Gastrocnemius medialis (tissue), 4 donors: Measurements from ENCODE around the gene ECI2. TPM values are rescaled to one million over a fixed set of nuclear protein-coding genes. Genes with fewer than 3 reads are reported as not detected.

Source experiments
- ATAC-seq, 2 donors: fragments of 150-250 bp; one replicate each; pipeline ENCODE4 v1.9.1; 2016
- DNase-seq, 2 donors: peaks; one replicate each; pipeline ENCODE4 v3.0.0-alpha.2; 2019
- H3K27ac ChIP-seq, 4 donors: fragments of 200-600 bp; sonication (generic); 1 replicate in 1 of 4; 2 replicates in 3 of 4; pipeline ENCODE4 v1.5.1; 2016 to 2018; ENCODE audit warnings: mild to moderate bottlenecking in 2 of 4, moderate library complexity in 1 of 4
- H3K27me3 ChIP-seq, 3 donors: fragments of 200-600 bp; sonication (generic) in 2 of 3; 1 replicate in 1 of 3; 2 replicates in 2 of 3; pipeline versions ENCODE4 v1.5.1 to v1.6.0; 2016 to 2019; ENCODE audit warnings: mild to moderate bottlenecking in 1 of 3, moderate library complexity in 1 of 3
- H3K36me3 ChIP-seq, 2 donors: fragments of 200-600 bp; sonication (generic) in 1 of 2; one replicate each; pipeline ENCODE4 v1.5.1; 2017 to 2018
- H3K4me1 ChIP-seq, 2 donors: fragments of 200-600 bp; sonication (generic) in 1 of 2; one replicate each; pipeline ENCODE4 v1.5.1; 2016 to 2017; ENCODE audit warnings: mild to moderate bottlenecking in 2 of 2
- H3K4me3 ChIP-seq, 4 donors: fragments of 200-600 bp; sonication (generic) in 3 of 4; 1 replicate in 1 of 4; 2 replicates in 3 of 4; pipeline ENCODE4 v1.5.1; 2016 to 2019; ENCODE audit warnings: mild to moderate bottlenecking in 2 of 4
- H3K9me3 ChIP-seq, 3 donors: fragments of 200-600 bp; sonication (generic) in 2 of 3; 1 replicate in 1 of 3; 2 replicates in 2 of 3; pipeline ENCODE4 v1.5.1; 2016 to 2019
- POLR2A ChIP-seq, 2 donors: fragments of 450-650 bp; IDR thresholded peaks; one replicate each; pipeline ENCODE4 v1.6.1; 2017; ENCODE audit warnings: antibody characterized with exemption in 2 of 2, mild to moderate bottlenecking in 2 of 2, moderate library complexity in 2 of 2
- in situ Hi-C, 4 donors: fragments of 200-750 bp; cut with MboI; loops; one replicate each; pipeline versions ENCODE4 v1.15.0 to v1.8.0; 2017; ENCODE audit warnings: low sequenced_read_pairs in 4 of 4
- intact Hi-C: fragments of 100-400 bp; cut with DNase I; formaldehyde crosslinking; loops from one replicate; pipeline ENCODE4 v1.15.1; 2023; ENCODE audit warnings: low total_unique reads
- total RNA-seq, 4 donors: library from RNA; depleted of rRNA; stranded (reverse); fragments of >200 nt; gene quantifications; one replicate each; pipeline versions ENCODE4 v1.1.0 to v1.2.3, GENCODE V29; 2016
- TF ChIP-seq, protein P1 (sequence below), 5 experiments: fragments of 450-650 bp in 3 of 5; fragments of 200-600 bp in 2 of 5; sonication (generic) in 2 of 5; IDR thresholded peaks in 4 of 5; conservative IDR thresholded peaks in 1 of 5; 1 replicate in 4 of 5; 2 replicates in 1 of 5; pipeline ENCODE4 v1.5.1; 2016 to 2019; ENCODE audit warnings: antibody characterized with exemption in 5 of 5, mild to moderate bottlenecking in 3 of 5, moderate library complexity in 3 of 5

Gene ECI2
- total RNA-seq, 4 donors from 2014 or later, result 68.1 to 122 (median 94.3) TPM

DNA sequence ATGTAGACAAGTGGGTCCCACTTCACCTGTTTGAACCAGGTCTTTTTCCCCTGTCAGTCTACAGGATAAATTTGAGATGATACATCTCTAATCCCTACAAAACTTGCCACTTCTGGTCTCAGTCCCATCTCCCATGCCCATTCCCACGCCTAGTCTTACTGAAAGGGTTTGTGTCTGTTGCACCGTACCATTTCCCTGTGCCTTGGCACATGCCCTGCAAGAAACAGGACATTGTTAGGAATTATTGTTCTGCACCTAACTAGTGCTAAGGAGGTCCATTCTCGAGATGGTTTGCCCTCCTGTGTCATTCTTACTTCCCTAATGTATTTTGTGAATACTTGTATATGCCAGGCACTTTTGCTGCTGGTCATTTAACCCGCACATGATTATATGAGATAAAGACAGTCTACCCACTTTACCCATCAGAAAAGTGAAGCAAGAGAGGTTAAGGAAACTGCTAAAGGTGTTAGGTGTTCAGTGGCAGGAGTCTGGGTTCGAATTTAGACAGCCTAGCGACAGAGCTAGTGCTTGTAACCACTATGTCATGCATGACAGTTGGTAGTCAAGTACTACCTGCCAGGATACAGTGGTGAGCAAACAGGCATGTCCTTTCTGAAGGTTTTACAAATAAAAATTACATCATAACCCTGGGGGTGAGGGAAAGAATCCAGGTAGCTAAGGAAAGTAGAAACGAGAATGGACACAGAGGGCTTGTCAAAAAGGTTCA lies 69.2 kb downstream of the ECI2 start:
- Histone ChIP-seq H3K27me3 (no peaks in the 10 kb centered on the region), H3K9me3 (no peaks in the 10 kb centered on the region), H3K4me1 (no peaks in the 10 kb centered on the region), H3K27ac (no peak overlapping the region), H3K4me3 (no peak overlapping the region), H3K36me3 (peaks cover 0 to 39% of the 10 kb centered on the region in 2 donors)
- intact Hi-C loops, result no loop called here
- in situ Hi-C loops, result no loop called here
- ATAC-seq (no peak), DNase-seq (no peak)
- no peak for TF ChIP-seq POLR2A (IDR thresholded peaks at IDR 0.05)
- TF ChIP-seq, protein P1, sequence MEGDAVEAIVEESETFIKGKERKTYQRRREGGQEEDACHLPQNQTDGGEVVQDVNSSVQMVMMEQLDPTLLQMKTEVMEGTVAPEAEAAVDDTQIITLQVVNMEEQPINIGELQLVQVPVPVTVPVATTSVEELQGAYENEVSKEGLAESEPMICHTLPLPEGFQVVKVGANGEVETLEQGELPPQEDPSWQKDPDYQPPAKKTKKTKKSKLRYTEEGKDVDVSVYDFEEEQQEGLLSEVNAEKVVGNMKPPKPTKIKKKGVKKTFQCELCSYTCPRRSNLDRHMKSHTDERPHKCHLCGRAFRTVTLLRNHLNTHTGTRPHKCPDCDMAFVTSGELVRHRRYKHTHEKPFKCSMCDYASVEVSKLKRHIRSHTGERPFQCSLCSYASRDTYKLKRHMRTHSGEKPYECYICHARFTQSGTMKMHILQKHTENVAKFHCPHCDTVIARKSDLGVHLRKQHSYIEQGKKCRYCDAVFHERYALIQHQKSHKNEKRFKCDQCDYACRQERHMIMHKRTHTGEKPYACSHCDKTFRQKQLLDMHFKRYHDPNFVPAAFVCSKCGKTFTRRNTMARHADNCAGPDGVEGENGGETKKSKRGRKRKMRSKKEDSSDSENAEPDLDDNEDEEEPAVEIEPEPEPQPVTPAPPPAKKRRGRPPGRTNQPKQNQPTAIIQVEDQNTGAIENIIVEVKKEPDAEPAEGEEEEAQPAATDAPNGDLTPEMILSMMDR (IDR thresholded peaks at IDR 0.05 in 4 of 5, conservative IDR thresholded peaks at IDR 0.05 in 1 of 5), result no peak

Other genes starting within 250 kb of the ECI2 start
- gene FAM217A, start 56.4 kb downstream of the ECI2 start, total RNA-seq, result not detected